Stimulated activated CD8-positive, alpha-beta memory T cell treated with anti-CD3 and anti-CD28 coated beads, Interleukin-4, amount 100 ng/mL, for 1 hour (primary cell): ENCODE data around the gene DSE.

Experiments
- DNase-seq, 2 donors: peaks; one replicate each; pipeline ENCODE4 v3.0.0-alpha.2; 2020; ENCODE audit warnings: low read depth in 2 of 2, low spot score in 1 of 2

DSE gene

GRCh38 chr6:116471531-116471930, 100.8 kb downstream of the DSE start:
- DNase-seq, result no peak

- DNase-seq, result no peak
These were observed 102.0 kb downstream of the DSE start for GRCh38 chr6:116472706-116473105.

GRCh38 chr6:116475141-116475540, 104.4 kb downstream of the DSE start:
- no peak for DNase-seq

- peak in 1 of 2 donors; percentile 1 for DNase-seq
These were observed 105.4 kb downstream of the DSE start for GRCh38 chr6:116476002-116476678.

GRCh38 chr6:116482780-116483179, 112.0 kb downstream of the DSE start:
- DNase-seq, result no peak

- DNase-seq, result no peak
These were observed 112.9 kb downstream of the DSE start for GRCh38 chr6:116483616-116484015.

- no peak for DNase-seq
These were observed 114.9 kb downstream of the DSE start for GRCh38 chr6:116485559-116486184.

GRCh38 chr6:116491610-116492330, 121.0 kb downstream of the DSE start:
- no peak for DNase-seq

- DNase-seq, result no peak
These were observed 121.8 kb downstream of the DSE start for GRCh38 chr6:116492331-116493067.
